K562 treated with DMSO at 1 percent for 12 hours (cell line): ENCODE results near the gene BRCC3. TPM values are rescaled to one million over a fixed set of nuclear protein-coding genes. Genes with fewer than 3 reads are reported as not detected.

Experiments
- total RNA-seq: library from RNA; unstranded; fragments of 300-600 nt; gene quantifications from 2 replicates; pipeline ENCODE4 v1.2.3, GENCODE V29; 2022; ENCODE audit not compliant: insufficient read depth

Gene BRCC3
- total RNA-seq = 4.5 and 13.3 TPM in 2 replicates

GRCh38 chrX:155070975-155071693 is at the start of gene BRCC3, which contains the start of the genes CMC4 and MTCP1:
Gene BRCC3, plus strand, starts transcription at chrX:155071508. Its CDS starts 20 bp downstream, at chrX:155071528.
Gene CMC4, minus strand, starts transcription at chrX:155071136. Its CDS starts 7,113 bp downstream, at chrX:155064023.
Gene MTCP1, minus strand, starts transcription at chrX:155071136. Its CDS starts 5,126 bp downstream, at chrX:155066010.

GRCh38 chrX:155022585-155022984 is 48.7 kb upstream of the BRCC3 start, which contains the start of gene F8:
Gene F8, minus strand, starts transcription at chrX:155022723. Its CDS starts 171 bp downstream, at chrX:155022552.

GRCh38 chrX:155026727-155027508 is 44.4 kb upstream of the BRCC3 start, which contains the start of gene FUNDC2:
Gene FUNDC2, plus strand, starts transcription at chrX:155026844. Its CDS starts 95 bp downstream, at chrX:155026939.

Other genes with a start within 250 kb of the BRCC3 start
- gene SMIM9, start 236.8 kb upstream of the BRCC3 start, total RNA-seq = not detected in 2 replicates
- gene F8A1, start 185.2 kb upstream of the BRCC3 start, total RNA-seq = not detected in 2 replicates
- 0.76 and 2.8 TPM in 2 replicates for gene F8, start 48.8 kb upstream of the BRCC3 start, total RNA-seq
- gene FUNDC2, start 44.7 kb upstream of the BRCC3 start, total RNA-seq = 107 and 109 TPM in 2 replicates
- gene CMC4, start 372 bp upstream of the BRCC3 start, total RNA-seq = 24.0 and 25.9 TPM in 2 replicates
- 8.6 and 39.4 TPM in 2 replicates for gene MTCP1, start 372 bp upstream of the BRCC3 start, total RNA-seq
- 66.0 and 91.3 TPM in 2 replicates for gene VBP1, start 145.0 kb downstream of the BRCC3 start, total RNA-seq
- not detected in 2 replicates for gene RAB39B, start 193.0 kb downstream of the BRCC3 start, total RNA-seq